NCI-H510A (cell line): ENCODE measurements around the gene NCF4.
A peak's percentile ranks its signal among the peaks of the same experiment; 100 is the strongest.

ENCODE experiments used
- DNase-seq: peaks from one replicate; lab custom pipeline; 2025; lab: John Stamatoyannopoulos, UW

NCF4 gene

GRCh38 chr22:36838119-36839030 lies 22.4 kb upstream of the NCF4 start:
- DNase-seq = no peak

GRCh38 chr22:36839356-36840073 lies 21.3 kb upstream of the NCF4 start:
- no peak for DNase-seq

- DNase-seq = no peak
Measured at GRCh38 chr22:36840106-36840505, 20.7 kb upstream of the NCF4 start.

GRCh38 chr22:36846271-36846670 lies 14.5 kb upstream of the NCF4 start:
- DNase-seq = no peak

- DNase-seq = no peak
Measured at GRCh38 chr22:36846949-36847348, 13.9 kb upstream of the NCF4 start.

GRCh38 chr22:36850056-36850455 lies 10.8 kb upstream of the NCF4 start:
- DNase-seq = no peak

- no peak for DNase-seq
Measured at GRCh38 chr22:36850682-36851081, 10.1 kb upstream of the NCF4 start.

GRCh38 chr22:36852056-36852973 lies 8.5 kb upstream of the NCF4 start:
- no peak for DNase-seq

GRCh38 chr22:36853407-36854099 lies 7.3 kb upstream of the NCF4 start:
- DNase-seq = no peak

- no peak for DNase-seq
Measured at GRCh38 chr22:36855478-36855877, 5.3 kb upstream of the NCF4 start.

GRCh38 chr22:36856121-36856791 lies 4.5 kb upstream of the NCF4 start:
- peak; percentile 5 for DNase-seq

GRCh38 chr22:36856792-36857135 lies 4.0 kb upstream of the NCF4 start:
- DNase-seq = no peak

GRCh38 chr22:36858156-36858555 lies 2.6 kb upstream of the NCF4 start:
- no peak for DNase-seq

GRCh38 chr22:36858966-36859365 lies 1.8 kb upstream of the NCF4 start:
- DNase-seq = no peak

- DNase-seq = no peak
Measured at GRCh38 chr22:36860017-36860416, 789 bp upstream of the NCF4 start.

- DNase-seq = no peak
Measured at GRCh38 chr22:36860438-36860820, 377 bp upstream of the NCF4 start.

- no peak for DNase-seq
Measured at GRCh38 chr22:36862251-36863242, 1.7 kb downstream of the NCF4 start.

- no peak for DNase-seq
Measured at GRCh38 chr22:36863281-36863680, 2.5 kb downstream of the NCF4 start.

GRCh38 chr22:36863979-36864378 lies 3.2 kb downstream of the NCF4 start:
- no peak for DNase-seq
